OCI-LY3 (cell line): ENCODE measurements around the gene ASB8.
"Not testable (repeated sequence)": the region's sequence is repeated elsewhere in the genome, so short reads cannot be mapped to it uniquely, and the experiment has no call there.

Source experiments
- H2AFZ ChIP-seq: fragments of 200-600, 300-600 bp; shearing (Covaris generic); 2 replicates; pipeline ENCODE4 v1.6.0; 2014; ENCODE audit warnings: antibody characterized with exemption, low read depth, low read length
- H3K27ac ChIP-seq: fragments of 200-600, 300-600 bp; sonication (generic); 2 replicates; pipeline ENCODE4 v1.5.1; 2014; ENCODE audit warnings: mild to moderate bottlenecking, low read length, moderate library complexity, mixed read lengths
- H3K27me3 ChIP-seq: fragments of 200-600, 300-600 bp; sonication (generic); 2 replicates; pipeline ENCODE4 v1.6.1; 2014; ENCODE audit warnings: low read depth, low read length, mixed read lengths
- H3K36me3 ChIP-seq: fragments of 200-600, 300-600 bp; sonication (generic); replicated peaks from 2 replicates; pipeline ENCODE3; 2014; ENCODE audit warnings: low read depth, low read length, mixed read lengths
- H3K4me1 ChIP-seq: fragments of 300-600, 200-600 bp; sonication (generic); 2 replicates; pipeline ENCODE4 v1.6.1; 2014; ENCODE audit warnings: low read length, mixed read lengths
- H3K4me2 ChIP-seq: fragments of 200-600, 300-600 bp; sonication (generic); 2 replicates; pipeline ENCODE4 v1.6.1; 2014; ENCODE audit warnings: low read length, mixed read lengths
- H3K4me3 ChIP-seq: fragments of 300-600, 200-600 bp; sonication (generic); 2 replicates; pipeline ENCODE4 v1.5.1; 2014; ENCODE audit warnings: antibody characterized with exemption, mild to moderate bottlenecking, low read length, moderate library complexity
- H3K79me2 ChIP-seq: fragments of 300-600, 200-600 bp; shearing (Covaris generic); 2 replicates; pipeline ENCODE4 v1.6.1; 2014; ENCODE audit warnings: mild to moderate bottlenecking, low read length, mixed read lengths
- H3K9ac ChIP-seq: fragments of 300-600, 200-600 bp; shearing (Covaris generic); 2 replicates; pipeline ENCODE4 v1.6.0; 2014; ENCODE audit warnings: mild to moderate bottlenecking, low read length, moderate library complexity
- H3K9me3 ChIP-seq: fragments of 200-600, 300-600 bp; shearing (Covaris generic); 2 replicates; pipeline ENCODE4 v1.6.1; 2014; ENCODE audit warnings: low read length, mixed read lengths; ENCODE audit not compliant: insufficient read depth
- H4K20me1 ChIP-seq: fragments of 200-600, 300-600 bp; sonication (generic); 2 replicates; pipeline ENCODE4 v1.6.1; 2016; ENCODE audit warnings: low read length, mixed read lengths; ENCODE audit not compliant: insufficient read depth
- CTCF ChIP-seq: fragments of 200-600, 300-600 bp; sonication (generic); IDR thresholded peaks from 2 replicates; pipeline ENCODE4 v1.5.1; 2014; ENCODE audit warnings: antibody characterized with exemption, low read length, low read depth
- EZH2phosphoT487 ChIP-seq: fragments of 200-600 bp; shearing (Covaris generic); IDR thresholded peaks from 2 replicates; pipeline ENCODE4 v1.6.1; 2018; ENCODE audit warnings: antibody characterized with exemption, mixed run types, low read depth

Gene ASB8

GRCh38 chr12:48160046-48160445 lies 2.7 kb upstream of the ASB8 start:
- Histone ChIP-seq H2AFZ (no peak overlapping the region), H3K9me3 (no peaks in the 10 kb centered on the region)

DNA sequence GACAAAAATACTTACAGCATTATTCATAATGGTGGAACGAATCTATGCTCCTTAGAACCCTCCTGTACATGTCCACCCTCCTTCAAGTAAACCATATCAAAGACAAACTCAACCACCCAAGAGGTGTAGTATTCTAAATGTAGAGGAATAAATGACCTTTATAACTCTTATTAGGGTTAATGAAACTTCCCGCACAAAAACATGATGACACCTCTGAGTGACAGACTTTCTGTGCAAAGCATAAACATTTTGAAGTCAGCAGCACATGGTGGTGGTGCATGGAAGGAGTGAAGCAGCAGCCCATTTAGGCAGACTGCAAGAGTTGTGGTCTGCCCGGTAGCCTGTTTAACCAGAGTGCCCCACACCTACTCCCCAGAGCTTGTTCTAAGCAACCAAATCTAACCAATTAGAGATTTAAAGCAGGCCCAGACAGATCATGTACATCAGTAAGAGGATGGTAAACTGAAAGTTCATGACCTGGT lies 615 bp upstream of the ASB8 start:
- no peaks in the 10 kb centered on the region for H3K9me3 ChIP-seq
- H3K79me2 ChIP-seq, result peaks cover 13% of the 10 kb centered on the region
- peak overlapping the region; percentile 85 for H3K9ac ChIP-seq
- H3K27ac ChIP-seq, result peak overlapping the region; percentile 69
- H3K4me3 ChIP-seq, result peak overlapping the region; percentile 96
- H3K4me1 ChIP-seq, result peaks cover 11% of the 10 kb centered on the region
- TF ChIP-seq EZH2phosphoT487 (no peak), CTCF (no peak)
- peak overlapping the region; percentile 98 for H2AFZ ChIP-seq
- H3K4me2 ChIP-seq, result peak overlapping the region; percentile 97
- peaks cover 4% of the 10 kb centered on the region for H3K36me3 ChIP-seq
- no peaks in the 10 kb centered on the region for H3K27me3 ChIP-seq
- no peaks in the 10 kb centered on the region for H4K20me1 ChIP-seq

More at GRCh38 chr12:48160046-48160445, 2.7 kb upstream of the ASB8 start:
- Histone ChIP-seq H3K36me3 (no peaks in the 10 kb centered on the region), H3K4me3 (no peak overlapping the region), H3K4me1 (peaks cover 6% of the 10 kb centered on the region), H3K79me2 (peaks cover 13% of the 10 kb centered on the region), H3K9ac (no peak overlapping the region), H3K27ac (no peak overlapping the region), H3K4me2 (no peak overlapping the region), H3K27me3 (no peaks in the 10 kb centered on the region), H4K20me1 (no peaks in the 10 kb centered on the region)
- TF ChIP-seq EZH2phosphoT487 (no peak), CTCF (no peak)

DNA sequence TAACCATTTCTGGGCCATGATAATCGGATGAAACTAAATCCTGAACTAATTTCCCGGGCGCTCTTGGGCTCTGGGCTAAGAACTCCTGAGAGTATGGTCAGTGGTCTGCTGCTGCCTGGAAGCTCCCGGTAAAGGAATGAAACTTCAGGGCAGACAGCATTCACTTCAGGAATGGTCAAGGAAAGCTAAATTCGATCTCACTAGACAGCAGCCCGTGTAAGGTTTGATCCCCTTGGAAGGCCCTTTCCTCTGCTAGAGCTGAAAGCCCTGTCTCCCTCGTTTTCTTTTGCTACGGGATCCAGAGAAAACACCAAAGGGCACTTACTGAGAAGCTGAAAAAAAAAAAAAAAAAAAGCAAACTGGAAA lies 680 bp downstream of the ASB8 start:
- Histone ChIP-seq H4K20me1 (no peaks in the 10 kb centered on the region), H3K36me3 (peaks cover 7% of the 10 kb centered on the region), H3K27me3 (no peaks in the 10 kb centered on the region), H3K27ac (no peak overlapping the region; the same call in 1 of the 2 replicates), H3K9me3 (no peaks in the 10 kb centered on the region), H3K4me3 (peak overlapping the region; percentile 96), H3K4me2 (peak overlapping the region; percentile 85), H3K9ac (peak overlapping the region; percentile 80), H3K4me1 (peaks cover 24% of the 10 kb centered on the region), H2AFZ (no peak overlapping the region; the same call in 1 of the 2 replicates), H3K79me2 (peaks cover 13% of the 10 kb centered on the region)
- no peak for TF ChIP-seq EZH2phosphoT487
- no peak for TF ChIP-seq CTCF

DNA sequence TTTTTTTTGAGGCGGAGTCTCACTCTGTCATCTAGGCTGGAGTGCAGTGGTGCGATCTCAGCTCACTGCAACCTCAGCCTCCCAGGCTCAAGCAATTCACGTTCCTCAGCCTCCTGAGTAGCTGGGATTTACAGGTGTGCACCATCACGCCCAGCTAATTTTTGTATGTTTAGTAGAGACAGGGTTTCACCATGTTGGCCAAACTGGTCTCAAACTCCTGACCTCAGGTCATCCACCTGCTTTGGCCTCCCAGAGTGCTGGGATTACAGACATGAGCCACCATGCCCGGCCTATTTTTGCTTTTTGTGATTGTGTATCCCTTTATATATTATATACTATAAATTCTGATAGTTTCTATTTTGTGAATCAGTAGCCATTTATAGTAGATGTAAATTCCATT lies 1.5 kb downstream of the ASB8 start:
- Histone ChIP-seq H3K36me3 (peaks cover 16% of the 10 kb centered on the region), H3K79me2 (peaks cover 13% of the 10 kb centered on the region), H3K4me1 (peaks cover 32% of the 10 kb centered on the region)
- not testable (repeated sequence) for H3K9ac ChIP-seq, H2AFZ ChIP-seq, H3K4me3 ChIP-seq, H3K4me2 ChIP-seq, H3K9me3 ChIP-seq, H3K27me3 ChIP-seq, H4K20me1 ChIP-seq, H3K27ac ChIP-seq
